HEK293T (cell line): ENCODE data around the gene SDR42E2.

Source experiments
- ARNT ChIP-seq: fragments of 450-650 bp; IDR thresholded peaks from 2 replicates; pipeline ENCODE4 v1.6.1; 2017; ENCODE audit warnings: mild to moderate bottlenecking
- FOXA1 ChIP-seq: fragments of 450-650 bp; IDR thresholded peaks from 2 replicates; pipeline ENCODE4 v1.6.1; 2016; ENCODE audit warnings: mild to moderate bottlenecking
- HDGF ChIP-seq: fragments of 450-650 bp; IDR thresholded peaks from 2 replicates; pipeline ENCODE4 v1.6.1; 2017; ENCODE audit warnings: antibody characterized with exemption, borderline replicate concordance
- SP1 ChIP-seq: fragments of 450-650 bp; IDR thresholded peaks from 2 replicates; pipeline ENCODE4 v1.6.1; 2017

DNA sequence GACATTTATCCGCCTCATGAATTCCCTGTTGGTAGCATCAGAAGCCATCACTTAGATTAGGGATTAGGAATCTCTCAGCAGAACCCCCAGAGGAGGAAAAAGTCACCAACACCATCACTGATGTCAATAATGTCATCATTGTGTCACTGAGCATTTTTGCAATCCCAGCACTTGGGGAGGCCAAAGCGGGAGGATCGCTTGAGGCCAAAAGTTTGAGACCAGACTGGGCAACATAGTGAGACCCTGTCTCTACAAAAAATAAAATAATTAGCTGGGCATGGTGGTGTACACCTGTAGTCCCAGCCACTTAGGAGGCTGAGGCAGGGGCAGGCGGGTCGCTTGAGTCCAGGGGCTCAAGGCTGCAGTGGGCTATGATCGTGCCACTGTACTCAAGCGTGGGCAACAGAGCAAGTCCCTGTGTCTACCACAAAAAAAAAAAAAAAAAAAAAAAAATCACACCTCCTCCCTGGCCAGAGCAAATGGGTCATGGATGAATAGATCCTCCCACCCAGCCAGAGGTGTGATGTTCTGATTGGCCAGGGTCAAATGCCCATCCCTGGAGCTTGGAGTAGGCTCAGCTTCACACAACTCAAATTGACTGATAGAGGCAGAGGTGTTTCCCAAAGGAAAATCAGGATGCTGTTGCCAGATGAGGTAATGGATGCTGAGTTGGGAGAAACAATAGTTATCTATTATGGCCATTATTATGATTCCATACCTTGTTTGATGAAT lies 38.4 kb upstream of the SDR42E2 start:
- TF ChIP-seq ARNT (no peak), FOXA1 (no peak), SP1 (no peak), HDGF (no peak)
